GM19238 (cell line): Measurements from ENCODE around the gene TMEM184B.
"Not testable (repeated sequence)": the region's sequence is repeated elsewhere in the genome, so short reads cannot be mapped to it uniquely, and the experiment has no call there.

Experiments
- DNase-seq: peaks from one replicate; pipeline ENCODE4 v3.0.0; 2011; ENCODE audit warnings: low spot score; ENCODE audit not compliant: insufficient read length

The TMEM184B gene

DNA sequence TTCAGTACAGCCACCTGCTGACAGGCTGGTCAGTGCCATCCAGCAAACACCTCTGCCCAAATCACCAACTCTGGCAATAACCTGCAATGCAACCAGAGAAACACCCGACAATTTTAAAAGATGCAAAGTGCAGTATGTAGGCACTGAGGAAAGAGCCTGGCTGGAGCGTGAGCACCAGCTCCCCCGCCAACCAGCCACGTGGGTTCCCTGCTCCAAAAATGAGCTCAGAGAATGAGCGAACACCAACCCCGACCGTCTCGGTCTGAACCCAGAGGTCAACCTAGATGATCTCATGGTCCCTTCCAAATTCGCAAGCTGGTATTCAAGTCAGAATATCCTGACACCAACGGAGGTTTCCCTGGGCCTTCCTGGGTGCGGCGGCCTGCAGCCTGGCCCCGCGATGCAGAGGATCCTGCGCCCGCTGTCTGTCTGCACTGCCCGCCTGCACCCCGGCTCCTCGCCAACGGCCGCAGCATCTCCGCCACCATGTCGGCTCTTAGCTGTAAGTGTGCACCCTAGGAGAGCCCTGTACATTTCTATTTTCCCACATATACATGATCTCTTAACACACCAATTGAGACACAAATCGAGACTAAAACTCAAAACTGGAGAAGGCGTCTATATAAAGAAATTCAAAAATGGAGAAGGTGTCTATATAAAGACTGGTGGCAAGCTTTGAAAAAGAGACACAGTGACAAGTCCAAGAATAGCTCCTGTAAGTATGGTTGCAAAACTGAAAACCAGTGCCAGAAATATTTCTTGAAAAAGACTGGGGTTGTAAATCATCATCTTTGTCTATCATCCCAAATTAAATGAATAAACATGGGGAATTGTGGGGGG lies 22.8 kb downstream of the TMEM184B start:
- DNase-seq = no peak

DNA sequence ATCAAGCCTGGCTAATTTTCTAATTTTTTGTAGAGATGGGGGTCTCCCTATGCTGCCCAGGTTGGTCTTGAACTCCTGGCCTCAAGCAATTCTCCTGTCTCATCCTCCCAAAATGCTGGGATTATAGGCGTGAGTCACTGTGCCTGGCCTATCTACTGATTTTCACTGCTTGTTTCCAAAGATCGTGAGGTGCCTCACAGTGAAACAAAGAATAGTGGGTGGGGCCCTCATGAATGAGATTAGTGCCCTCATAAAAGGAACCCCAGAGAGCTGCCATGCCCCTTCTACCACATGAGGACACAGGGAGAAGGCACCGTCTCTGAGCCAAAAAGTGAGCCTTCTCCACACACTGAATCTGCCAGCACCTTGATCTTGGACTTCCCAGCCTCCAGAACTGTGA lies 23.5 kb downstream of the TMEM184B start:
- DNase-seq = no peak

DNA sequence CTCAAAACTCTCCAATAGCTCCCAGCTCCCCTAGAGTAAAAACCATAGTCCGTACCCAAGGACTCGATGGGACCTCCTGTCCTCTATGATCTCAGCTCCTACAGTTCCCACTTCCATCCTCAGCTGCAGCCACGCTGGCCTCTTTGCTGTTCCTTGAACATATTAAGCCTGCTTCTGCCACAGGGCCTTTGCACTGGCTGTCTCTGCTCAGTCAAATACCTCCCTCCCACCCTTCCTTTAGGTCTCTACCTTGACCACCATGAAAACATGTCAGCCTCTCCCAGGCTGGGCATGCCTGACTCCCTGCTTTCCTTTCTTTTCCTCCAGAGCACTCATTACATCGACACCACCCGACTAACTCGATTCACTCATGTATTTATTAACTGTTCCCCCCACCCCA lies 24.5 kb downstream of the TMEM184B start:
- no peak for DNase-seq

DNA sequence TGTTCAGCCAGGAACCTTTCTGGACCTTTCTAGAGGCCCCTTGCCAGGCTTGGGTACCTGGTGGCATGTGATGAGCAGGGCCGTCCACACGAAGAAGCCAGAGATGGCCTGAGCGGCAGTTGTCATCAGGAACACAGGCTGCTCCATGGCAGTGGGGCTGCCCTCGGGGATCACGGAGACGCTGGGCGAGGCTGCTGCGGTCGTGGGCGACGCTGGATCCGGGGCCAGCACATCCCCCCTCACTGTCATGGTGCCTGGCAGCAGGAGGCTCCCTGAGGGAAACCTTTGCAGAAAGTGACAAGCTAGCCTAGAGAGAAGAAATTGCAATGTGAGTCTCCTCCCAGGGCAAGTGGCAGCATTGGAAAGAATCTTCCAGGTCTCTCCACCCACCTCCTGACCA lies 25.1 kb downstream of the TMEM184B start:
- no peak for DNase-seq

DNA sequence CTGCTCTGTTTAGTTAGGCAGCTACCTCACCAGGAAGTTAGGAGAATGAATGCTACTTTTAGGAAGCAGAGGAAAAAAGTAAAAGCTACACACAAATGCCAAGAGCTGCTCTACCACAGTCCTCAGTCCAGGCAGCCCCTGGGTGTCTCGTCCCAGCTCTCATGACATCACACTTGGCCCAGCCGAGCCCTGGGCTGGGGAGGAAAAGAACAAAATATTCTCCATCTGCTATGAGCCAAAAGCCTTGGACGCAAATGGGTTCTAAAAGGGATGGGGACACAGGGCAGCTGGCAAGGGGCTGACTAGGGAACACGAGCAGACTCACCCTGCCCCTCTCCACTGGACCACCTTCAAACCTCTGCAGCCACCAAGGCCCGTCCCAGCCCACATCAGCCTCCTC lies 26.1 kb downstream of the TMEM184B start:
- DNase-seq = no peak

DNA sequence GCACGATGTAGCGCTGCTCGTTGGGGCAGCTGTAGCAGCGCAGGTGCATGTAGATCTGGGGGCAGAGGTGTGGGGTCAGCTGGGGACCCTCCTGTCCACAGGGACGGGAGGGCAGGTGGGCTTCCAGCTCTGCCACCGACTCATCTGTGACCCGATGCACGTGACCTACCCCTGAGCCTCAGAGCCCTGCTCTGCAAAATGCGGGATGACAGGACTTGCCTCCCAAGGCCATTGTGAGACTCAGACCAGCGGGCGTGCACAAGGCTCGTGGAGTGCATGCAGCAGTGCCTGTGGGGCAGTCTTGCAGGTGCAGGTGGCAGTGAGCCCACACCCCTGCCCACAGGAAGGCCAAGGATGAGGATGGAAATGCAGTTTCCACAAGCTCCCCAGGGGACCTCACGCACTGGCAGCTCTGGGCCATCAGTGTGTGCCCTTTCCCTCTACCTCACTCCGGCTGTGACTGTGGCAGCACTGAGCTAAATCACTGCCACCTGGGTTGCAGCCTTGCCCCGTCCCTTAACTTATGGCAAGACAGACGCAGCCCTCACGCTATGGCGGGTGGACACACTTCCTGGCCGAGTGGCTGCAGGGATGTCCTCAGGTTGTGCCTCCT lies 26.7 kb downstream of the TMEM184B start:
- DNase-seq = no peak

DNA sequence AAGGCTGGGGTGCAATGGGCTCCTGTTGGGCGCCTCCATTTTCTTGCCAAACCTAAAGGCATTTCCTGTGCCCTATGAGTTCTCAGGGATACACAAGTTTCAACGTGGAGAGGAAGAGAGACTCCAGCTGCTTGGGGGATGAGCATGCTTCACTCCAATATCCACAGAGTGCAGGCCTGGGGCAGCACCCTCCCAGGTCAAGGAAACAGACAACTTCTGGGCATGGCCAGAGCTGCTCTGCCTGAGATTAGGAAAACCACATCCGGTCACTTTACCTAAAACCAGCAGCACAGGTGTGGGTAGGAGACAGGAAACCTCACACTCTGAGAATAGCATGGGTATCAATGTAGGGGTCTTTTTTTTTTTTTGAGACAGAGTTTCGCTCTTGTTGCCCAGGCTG lies 28.7 kb downstream of the TMEM184B start:
- DNase-seq = no peak

DNA sequence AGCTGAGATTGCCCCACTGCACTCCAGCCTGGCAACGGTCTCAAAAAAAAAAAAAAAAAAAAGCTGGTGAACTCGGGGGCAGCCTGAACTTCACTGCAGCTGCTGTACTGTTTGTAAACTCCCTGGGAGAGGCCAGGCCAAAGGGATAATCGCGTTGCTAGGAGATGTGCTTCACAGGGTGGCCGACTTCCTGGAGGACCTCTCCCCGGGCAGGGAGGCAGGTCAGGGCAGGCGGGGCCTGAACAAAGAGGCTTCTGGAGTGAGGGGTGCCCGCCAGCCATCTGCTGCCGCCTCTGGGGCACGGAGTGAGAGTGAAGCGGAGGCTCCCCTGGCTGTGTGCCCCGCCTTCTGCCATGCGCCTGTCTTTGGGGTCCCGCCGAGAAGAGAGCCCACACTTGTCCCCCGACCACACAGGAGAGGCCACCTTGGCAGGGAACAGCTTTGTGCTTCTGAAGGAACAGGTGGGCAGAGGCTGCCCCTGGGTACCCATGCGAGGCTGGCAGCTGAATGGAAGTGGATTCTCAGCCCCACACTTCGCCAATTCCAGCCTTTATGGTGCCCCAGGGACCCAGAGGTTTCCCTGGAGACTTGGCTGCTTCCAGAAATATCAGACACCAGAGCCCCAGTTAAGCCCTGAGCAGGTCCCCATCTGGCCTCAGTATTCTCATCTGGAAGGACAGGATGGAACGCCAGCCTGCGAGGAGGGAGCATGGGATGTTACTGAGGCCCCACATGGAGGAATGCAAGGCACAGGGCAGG lies 29.6 kb downstream of the TMEM184B start:
- no peak for DNase-seq

DNA sequence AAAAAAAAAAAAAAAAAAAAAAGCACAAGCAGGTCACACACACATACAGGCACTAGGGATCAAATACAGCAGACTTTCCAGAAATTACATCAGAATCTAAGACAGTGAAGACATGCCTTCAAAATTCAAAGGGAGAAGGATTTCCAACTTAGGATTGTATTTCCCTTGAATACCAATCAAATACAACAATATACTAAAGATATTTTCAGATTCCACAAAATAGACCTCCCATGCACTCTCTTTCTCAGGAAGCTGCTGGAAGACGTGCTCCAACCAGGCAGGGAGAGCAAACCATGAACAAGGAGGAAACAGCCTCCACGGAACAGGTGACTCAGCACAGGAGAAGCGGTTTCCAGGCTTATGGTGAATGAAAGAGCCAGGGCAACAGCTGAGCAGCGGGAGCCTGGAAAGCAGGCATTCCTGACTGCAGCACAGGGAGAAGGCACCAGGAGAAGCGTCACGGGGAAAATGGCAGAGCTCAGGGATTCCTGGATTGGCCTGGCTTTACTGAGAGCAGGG lies 32.0 kb downstream of the TMEM184B start:
- no peak for DNase-seq

DNA sequence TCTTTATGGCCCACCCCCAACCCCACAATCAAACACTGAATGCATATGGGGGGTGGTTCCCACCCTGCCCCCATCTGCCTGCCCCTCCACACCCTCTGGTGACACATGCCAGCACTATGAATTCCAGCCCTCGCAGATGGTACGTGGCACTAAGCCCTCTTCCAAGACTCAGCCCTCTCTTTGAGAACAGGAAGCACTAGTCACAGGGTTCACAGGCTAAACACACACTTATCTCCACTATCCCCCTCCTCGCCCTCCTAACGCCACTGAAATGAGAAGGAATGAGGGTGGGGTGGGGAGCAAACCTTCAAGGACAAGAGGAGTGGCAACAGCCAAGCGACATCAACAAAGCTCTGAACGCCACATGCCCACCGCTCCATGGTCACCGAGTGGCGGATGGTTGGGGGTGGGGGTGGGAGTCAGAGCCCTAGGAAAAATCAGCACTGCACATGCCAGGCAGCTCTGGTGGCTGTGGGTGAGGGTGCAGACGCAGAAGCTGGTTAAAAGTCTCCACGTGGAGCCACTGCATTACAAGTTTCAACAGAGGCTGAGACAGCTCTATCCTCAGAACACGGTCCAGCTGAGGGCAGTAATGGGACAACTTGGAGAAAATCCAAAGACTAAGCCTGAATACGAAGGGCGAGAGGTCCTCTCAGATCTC lies 33.6 kb downstream of the TMEM184B start:
- no peak for DNase-seq

DNA sequence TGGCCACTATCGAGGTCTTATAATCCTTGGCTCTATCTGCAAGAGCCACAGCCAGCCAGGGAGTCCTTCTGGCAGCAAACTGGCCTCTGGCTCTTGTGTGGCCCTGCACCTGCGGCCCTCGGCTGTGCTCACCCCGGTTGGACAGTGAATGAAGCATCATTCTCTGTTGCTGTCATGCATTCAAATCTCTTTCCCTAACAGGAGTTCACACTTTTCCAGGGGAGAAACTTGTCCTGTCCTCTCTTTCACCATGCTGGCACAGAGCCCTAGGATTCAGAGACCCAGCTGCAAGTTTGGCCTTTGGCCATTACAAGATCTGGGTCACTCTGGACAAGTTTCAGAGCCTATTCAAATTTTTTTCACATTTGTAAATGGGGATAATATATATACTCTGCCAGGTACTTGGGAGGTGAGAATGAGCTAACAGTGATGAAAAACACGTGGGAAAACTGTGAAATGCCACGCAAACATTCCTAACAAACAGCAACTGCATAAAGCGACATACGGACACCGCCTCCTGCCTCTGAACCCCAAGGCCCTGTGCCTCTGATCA lies 34.2 kb downstream of the TMEM184B start:
- no peak for DNase-seq

DNA sequence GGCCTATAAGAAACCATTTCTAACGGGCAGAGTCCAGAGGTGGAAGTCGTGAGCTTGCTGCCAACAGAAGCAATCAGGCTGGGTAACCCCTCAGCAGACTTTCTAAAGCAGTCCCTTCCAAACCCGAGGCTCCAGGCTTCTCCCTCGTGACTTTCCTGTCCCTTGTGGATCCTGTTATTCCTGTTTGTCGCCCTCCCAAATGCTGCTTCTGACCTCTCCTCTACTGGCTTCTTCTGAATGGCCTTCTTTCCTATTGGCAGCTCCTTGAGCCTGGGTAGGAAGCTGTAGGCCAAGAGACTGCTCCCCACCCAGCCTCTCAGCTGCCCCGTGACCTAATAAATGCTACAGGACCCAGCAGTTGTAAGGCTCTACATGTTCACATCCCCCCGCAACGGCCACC lies 36.0 kb downstream of the TMEM184B start:
- DNase-seq = no peak

DNA sequence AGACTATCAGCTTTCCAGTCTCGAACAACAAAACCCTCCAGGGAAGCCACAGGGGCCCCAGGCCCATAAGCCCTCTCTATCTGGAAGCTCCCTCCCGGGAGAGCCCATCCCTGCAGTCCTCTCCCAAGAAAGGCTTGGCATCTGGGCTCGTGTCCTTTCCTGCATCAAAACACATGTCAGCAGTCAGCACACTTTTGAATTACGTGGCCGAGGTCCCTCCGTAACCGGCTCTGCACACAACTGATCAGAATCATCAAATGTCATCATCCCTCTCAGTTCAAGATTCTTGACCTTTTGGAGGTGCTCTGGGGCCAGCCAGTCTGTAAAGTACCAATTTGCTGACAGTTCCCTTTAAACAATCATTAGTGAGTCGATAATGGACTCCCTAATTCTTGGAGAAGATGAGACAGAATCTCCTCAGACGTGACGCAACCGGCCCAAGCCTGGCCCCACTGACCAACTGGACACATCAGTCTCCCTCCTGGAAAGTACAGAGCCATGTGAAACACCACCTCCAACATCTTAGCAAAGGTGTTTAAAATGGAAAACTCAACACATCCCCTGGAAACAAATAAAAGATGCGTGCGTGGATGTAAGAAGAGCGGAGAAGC lies 37.5 kb downstream of the TMEM184B start:
- DNase-seq = no peak

DNA sequence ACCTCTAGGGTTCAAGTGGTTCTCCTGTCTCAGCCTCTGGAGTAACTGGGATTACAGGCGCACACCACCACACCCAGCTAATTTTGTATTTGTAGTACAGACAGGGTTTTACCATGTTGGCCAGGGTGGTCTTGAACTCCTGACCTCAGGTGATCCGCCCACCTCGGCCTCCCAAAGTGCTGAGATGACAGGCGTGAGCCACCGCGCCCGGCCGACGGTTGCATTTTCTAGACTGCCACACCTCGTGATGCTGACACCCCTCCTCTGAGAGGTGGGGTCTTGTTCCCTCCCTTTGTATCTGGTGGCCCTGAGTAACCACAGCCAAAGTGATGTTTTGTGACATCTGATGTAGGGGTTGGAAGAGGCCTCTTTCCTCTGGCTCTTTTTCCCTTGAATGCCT lies 39.0 kb downstream of the TMEM184B start:
- not testable (repeated sequence) for DNase-seq

DNA sequence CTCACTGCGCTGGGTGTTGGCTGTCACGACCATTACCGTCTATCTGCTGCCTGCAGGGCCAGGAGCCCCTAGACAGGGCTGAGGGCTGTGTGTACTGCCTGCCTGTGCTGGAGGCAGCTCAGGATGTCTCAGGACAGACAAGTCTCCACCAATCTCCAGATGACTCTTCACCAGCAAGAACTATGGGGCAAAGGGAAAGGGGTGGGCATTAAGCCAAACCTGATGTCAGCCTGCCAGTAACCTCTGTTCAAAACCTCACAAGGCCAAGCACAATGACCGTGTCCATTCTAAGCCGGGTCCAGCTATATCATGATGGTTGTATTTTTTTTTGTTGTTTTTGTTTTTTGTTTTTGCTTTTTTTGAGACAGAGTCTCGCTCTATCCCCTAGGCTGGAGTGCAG lies 39.4 kb downstream of the TMEM184B start:
- no peak for DNase-seq

DNA sequence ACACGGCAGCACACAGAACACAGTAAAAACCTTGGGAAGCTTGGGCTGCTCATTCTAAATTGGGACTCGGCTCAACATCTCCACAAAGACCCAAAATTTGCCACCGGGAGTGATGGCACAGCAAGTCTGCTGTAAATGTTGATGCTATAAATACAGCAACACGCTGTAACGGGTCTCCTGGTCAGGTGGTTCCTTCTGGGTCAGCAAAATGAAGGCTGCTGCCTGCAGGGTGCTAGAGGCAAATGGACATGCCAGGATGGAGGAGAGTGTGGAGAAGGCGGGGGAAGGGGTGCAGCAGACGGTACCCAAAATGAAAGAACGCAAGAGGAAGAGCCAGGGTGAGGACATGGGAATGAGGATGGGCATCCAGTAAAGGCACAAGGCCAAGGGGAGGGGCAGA lies 40.6 kb downstream of the TMEM184B start:
- no peak for DNase-seq

DNA sequence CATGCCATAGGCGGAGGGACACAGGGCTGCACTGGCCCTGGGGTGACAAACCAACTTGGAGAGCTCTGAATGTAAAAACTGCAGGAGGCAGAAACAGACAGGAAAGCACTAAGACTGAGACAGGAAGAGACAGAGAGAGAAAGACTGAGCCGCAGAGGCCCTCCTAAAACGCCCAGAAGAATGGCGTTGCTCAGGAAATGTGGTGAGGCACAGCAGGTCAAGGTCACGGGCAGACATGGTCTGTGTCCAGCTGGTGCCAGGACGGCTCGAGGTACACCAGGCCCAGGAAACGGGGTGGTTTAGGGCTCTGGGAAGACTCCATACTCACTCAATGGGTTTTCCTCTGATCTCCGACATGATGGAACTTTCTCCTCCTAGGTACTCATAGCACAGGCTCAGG lies 41.9 kb downstream of the TMEM184B start:
- DNase-seq = no peak

DNA sequence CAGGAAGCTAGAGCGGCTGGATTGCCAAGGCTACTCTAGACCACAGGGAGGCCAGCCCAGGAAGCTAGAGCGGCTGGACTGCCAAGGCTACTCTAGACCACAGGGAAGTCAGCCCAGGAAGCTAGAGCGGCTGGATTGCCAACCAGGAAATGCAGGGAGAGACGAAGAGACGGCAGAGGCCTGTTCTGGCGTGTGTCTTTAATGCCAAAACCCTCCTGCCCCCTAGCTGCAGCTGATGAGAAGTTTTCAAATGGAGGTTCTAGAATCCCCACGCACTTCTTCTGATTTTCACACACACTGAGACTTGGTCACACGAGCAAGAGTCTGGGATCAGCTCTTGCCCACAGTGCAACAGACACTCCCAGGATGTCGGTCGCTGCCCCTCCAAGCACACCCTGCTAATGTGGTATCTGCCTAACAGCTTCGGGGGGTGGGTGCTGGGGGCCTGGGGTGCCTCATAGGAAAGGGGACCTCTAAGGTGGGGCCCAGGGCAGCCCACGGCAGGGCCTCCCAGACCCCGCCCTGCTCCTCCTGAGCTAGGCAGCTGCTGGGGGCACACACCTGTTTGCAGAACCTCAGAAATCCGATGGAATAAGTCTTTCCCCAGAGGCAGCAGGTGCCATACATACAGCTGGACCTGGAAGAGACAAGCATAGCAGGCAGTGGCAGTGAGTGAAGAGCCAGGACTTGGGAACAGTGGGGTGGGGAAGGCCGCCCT lies 42.5 kb downstream of the TMEM184B start:
- peak; percentile 40 for DNase-seq

DNA sequence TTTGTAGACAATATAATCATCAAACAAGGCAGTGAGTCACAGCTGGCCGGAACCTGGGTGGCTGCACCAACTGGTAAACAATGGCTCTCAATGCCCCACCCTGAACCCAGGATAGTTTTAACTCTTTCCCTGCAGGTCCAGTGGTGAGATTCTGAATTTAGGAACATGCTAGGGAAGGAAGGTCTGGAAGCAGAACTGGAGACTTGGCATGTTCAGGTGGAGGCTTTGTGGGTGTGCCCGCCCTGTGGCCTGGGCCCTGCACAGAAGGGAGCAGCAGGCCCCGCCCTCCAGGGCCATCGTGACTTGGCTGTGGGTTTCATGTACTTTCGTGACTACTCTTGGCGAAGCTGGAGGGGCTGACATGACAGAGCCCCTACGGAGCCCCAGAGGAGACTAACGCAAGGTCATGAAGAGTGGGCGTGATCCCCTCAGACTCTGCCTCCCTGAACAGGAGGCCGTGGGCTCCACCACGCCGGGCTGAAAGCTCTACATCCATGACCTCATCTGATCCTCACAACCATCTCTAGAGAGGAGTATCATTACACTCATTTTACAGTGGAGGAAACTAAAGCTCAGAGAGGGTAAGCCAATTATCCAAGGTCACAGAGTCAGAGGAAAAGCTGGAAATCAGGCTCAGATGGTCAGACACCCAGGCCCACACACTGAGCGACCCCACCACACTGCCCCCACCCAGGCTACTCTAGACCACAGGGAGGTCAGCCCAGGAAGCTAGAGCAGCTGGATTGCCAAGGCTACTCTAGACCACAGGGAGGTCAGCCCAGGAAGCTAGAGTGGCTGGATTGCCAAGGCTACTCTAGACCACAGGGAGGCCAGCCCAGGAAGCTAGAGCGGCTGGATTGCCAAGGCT lies 43.7 kb downstream of the TMEM184B start:
- no peak for DNase-seq
